ENCODE data around the gene ATP5F1B.

- TF ChIP-seq CTCF (IDR thresholded peaks at IDR 0.05; ENCODE audit: control extremely low read depth in 1 of 3, insufficient read depth in 1 of 3, low read depth in 1 of 3, low read length in 3 of 3) (no peak), CBX5 (IDR thresholded peaks at IDR 0.05; ENCODE audit: low read depth, low read length) (no peak), RNF2 (IDR thresholded peaks at IDR 0.05; ENCODE audit: borderline replicate concordance, low read depth, low read length, missing control alignments, poor library complexity, severe bottlenecking) (no peak)
- TF ChIP-seq, protein P1, sequence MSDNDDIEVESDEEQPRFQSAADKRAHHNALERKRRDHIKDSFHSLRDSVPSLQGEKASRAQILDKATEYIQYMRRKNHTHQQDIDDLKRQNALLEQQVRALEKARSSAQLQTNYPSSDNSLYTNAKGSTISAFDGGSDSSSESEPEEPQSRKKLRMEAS (IDR thresholded peaks at IDR 0.05) = no peak
Observed at GRCh38 chr12:56632701-56633467, 12.9 kb downstream of the ATP5F1B start.
